Gastroesophageal sphincter (tissue), 4 donors: ENCODE measurements around the gene GPBP1. TPM values are rescaled to one million over a fixed set of nuclear protein-coding genes. Genes with fewer than 3 reads are reported as not detected.
A peak's percentile ranks its signal among the peaks of the same experiment; 100 is the strongest.

Experiments used
- ATAC-seq: fragments of 150-250 bp; one replicate; pipeline ENCODE4 v1.9.1; 2016; ENCODE audit warnings: mild to moderate bottlenecking, moderate library complexity
- H3K27ac ChIP-seq, 4 donors: fragments of 200-600 bp; sonication (generic) in 3 of 4; 1 replicate in 3 of 4; 2 replicates in 1 of 4; pipeline ENCODE4 v1.5.1; 2016 to 2019
- H3K27me3 ChIP-seq: fragments of 200-600 bp; sonication (generic); one replicate; pipeline ENCODE4 v1.5.1; 2019
- H3K36me3 ChIP-seq, 2 donors: fragments of 200-600 bp; sonication (generic); one replicate each; pipeline ENCODE4 v1.5.1; 2019; ENCODE audit warnings: control low read depth in 1 of 2
- H3K4me1 ChIP-seq, 3 donors: fragments of 200-600 bp; sonication (generic); 1 replicate in 2 of 3; 2 replicates in 1 of 3; pipeline ENCODE4 v1.5.1; 2016 to 2019; ENCODE audit warnings: control low read depth in 2 of 3
- H3K4me3 ChIP-seq, 2 donors: fragments of 200-600 bp; sonication (generic); one replicate each; pipeline ENCODE4 v1.5.1; 2019; ENCODE audit warnings: mild to moderate bottlenecking in 1 of 2, moderate library complexity in 1 of 2
- H3K9me3 ChIP-seq, 3 donors: fragments of 200-600 bp; sonication (generic); one replicate each; pipeline ENCODE4 v1.5.1; 2017 to 2019; ENCODE audit warnings: control low read depth in 2 of 3
- CTCF ChIP-seq, 4 experiments: fragments of 200-600 bp in 2 of 4; fragments of 450-650 bp in 2 of 4; sonication (generic) in 1 of 4; IDR thresholded peaks; one replicate each; pipeline ENCODE4 v1.5.1; 2017 to 2019; ENCODE audit warnings: antibody characterized with exemption in 4 of 4, mild to moderate bottlenecking in 2 of 4, moderate library complexity in 2 of 4
- EP300 ChIP-seq: sonication (generic); formaldehyde crosslinking; IDR thresholded peaks from one replicate; pipeline ENCODE4 v1.6.1; 2017; ENCODE audit warnings: antibody characterized with exemption, mild to moderate bottlenecking
- POLR2A ChIP-seq, 2 donors: fragments of 450-650 bp; IDR thresholded peaks; one replicate each; pipeline ENCODE4 v1.6.1; 2017; ENCODE audit warnings: antibody characterized with exemption in 2 of 2, mild to moderate bottlenecking in 2 of 2, moderate library complexity in 1 of 2
- POLR2AphosphoS5 ChIP-seq: sonication (generic); formaldehyde crosslinking; IDR thresholded peaks from one replicate; pipeline ENCODE4 v1.6.1; 2017; ENCODE audit warnings: antibody characterized with exemption
- WGBS, 2 donors: methylation state at CpG; one replicate each; pipeline ENCODE4 v1.1.5; 2018; ENCODE audit warnings: low coverage in 1 of 2; 5-methylcytosine and 5-hydroxymethylcytosine counted together
- total RNA-seq, 4 donors: library from RNA; depleted of rRNA; stranded (reverse); fragments of >200 nt; gene quantifications; one replicate each; pipeline ENCODE4 v1.1.0, GENCODE V29; 2016

Gene GPBP1, protein sequence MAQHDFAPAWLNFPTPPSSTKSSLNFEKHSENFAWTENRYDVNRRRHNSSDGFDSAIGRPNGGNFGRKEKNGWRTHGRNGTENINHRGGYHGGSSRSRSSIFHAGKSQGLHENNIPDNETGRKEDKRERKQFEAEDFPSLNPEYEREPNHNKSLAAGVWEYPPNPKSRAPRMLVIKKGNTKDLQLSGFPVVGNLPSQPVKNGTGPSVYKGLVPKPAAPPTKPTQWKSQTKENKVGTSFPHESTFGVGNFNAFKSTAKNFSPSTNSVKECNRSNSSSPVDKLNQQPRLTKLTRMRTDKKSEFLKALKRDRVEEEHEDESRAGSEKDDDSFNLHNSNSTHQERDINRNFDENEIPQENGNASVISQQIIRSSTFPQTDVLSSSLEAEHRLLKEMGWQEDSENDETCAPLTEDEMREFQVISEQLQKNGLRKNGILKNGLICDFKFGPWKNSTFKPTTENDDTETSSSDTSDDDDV
- total RNA-seq = 10 to 100 TPM; 42.0 to 73.3 (median 62.7) TPM

- Histone ChIP-seq H3K4me3 (peak within 1 kb of the TSS; percentile 80 to 95), H3K27ac (peak within 1 kb of the TSS; percentile 96 to 100 (median 99)), H3K36me3 (no peaks in the 10 kb centered on the region), H3K4me1 (peaks cover 0 to 40% (median 11%) of the 10 kb centered on the region in 3 donors), H3K9me3 (no peaks in the 10 kb centered on the region), H3K27me3 (no peaks in the 10 kb centered on the region)
- TF ChIP-seq EP300 = peak; percentile 52
- TF ChIP-seq CTCF (IDR thresholded peaks at IDR 0.05) = peak in 1 of 4 experiments; percentile 14
- peak; percentile 56 to 71 for TF ChIP-seq POLR2A (IDR thresholded peaks at IDR 0.05)
- TF ChIP-seq POLR2AphosphoS5 = peak; percentile 69
- WGBS, 2 donors = 4% methylated on average over 5 of the region's 83 CpGs; no CpG with 5 or more reads in 1 of the 2 donors
- peak; percentile 95 for ATAC-seq
Observed at GRCh38 chr5:57173319-57174127, at the start of gene GPBP1. Gene GPBP1 (plus strand): TSS chr5:57174059. CDS start chr5:57214131, 40,072 bp downstream.

DNA sequence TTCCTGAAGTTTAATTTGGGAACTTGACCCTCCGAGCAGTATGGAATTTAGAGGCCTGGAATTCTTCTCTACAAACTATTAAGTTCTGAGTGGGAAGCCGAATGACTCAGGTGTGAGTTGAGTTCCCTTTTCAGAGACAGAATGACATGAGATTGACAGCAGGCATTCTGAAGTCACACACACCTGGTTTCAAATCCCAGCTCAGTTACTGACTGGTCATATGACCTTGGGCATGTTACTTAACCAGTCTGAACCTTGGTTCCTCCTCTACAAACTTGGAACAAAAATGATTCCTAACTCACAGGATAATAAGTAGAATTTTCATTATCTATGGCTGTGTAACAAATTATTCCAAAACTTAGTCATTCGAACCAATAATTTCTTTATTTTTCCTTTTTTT is 45.5 kb upstream of the GPBP1 start:
- no peaks in the 10 kb centered on the region for H3K27me3 ChIP-seq
- H3K27ac ChIP-seq = no peak overlapping the region
- ATAC-seq = no peak
- H3K36me3 ChIP-seq = no peaks in the 10 kb centered on the region
- H3K9me3 ChIP-seq = peaks cover 0 to 1% (median 0%) of the 10 kb centered on the region in 3 donors
- no peak for TF ChIP-seq EP300
- no peak for TF ChIP-seq POLR2A (IDR thresholded peaks at IDR 0.05)
- TF ChIP-seq POLR2AphosphoS5 = no peak
- TF ChIP-seq CTCF (IDR thresholded peaks at IDR 0.05) = no peak
- H3K4me1 ChIP-seq = no peaks in the 10 kb centered on the region
- 83 to 97% methylated on average over 3 of the region's 3 CpGs for WGBS, 2 donors
- H3K4me3 ChIP-seq = no peak overlapping the region

- Histone ChIP-seq H3K4me1 (no peaks in the 10 kb centered on the region), H3K36me3 (no peaks in the 10 kb centered on the region), H3K9me3 (no peaks in the 10 kb centered on the region), H3K27me3 (no peaks in the 10 kb centered on the region), H3K4me3 (no peak overlapping the region), H3K27ac (no peak overlapping the region)
- 82% methylated on average over 2 of the region's 2 CpGs for WGBS, 2 donors
- TF ChIP-seq POLR2A (IDR thresholded peaks at IDR 0.05) = no peak
- no peak for TF ChIP-seq CTCF (IDR thresholded peaks at IDR 0.05)
- TF ChIP-seq POLR2AphosphoS5 = no peak
- TF ChIP-seq EP300 = no peak
- ATAC-seq = no peak
Observed at GRCh38 chr5:57133574-57133973, 40.3 kb upstream of the GPBP1 start.

GRCh38 chr5:57137401-57137800 is 36.5 kb upstream of the GPBP1 start:
- ATAC-seq = no peak
- Histone ChIP-seq H3K36me3 (no peaks in the 10 kb centered on the region), H3K4me1 (no peaks in the 10 kb centered on the region), H3K9me3 (no peaks in the 10 kb centered on the region), H3K27me3 (no peaks in the 10 kb centered on the region), H3K4me3 (no peak overlapping the region), H3K27ac (no peak overlapping the region)
- TF ChIP-seq EP300 (no peak), POLR2AphosphoS5 (no peak), CTCF (IDR thresholded peaks at IDR 0.05) (no peak), POLR2A (IDR thresholded peaks at IDR 0.05) (no peak)
- WGBS, 2 donors = 36 to 56% methylated on average over 2 of the region's 2 CpGs
